GM23338 (cell line): ENCODE measurements around the gene NFKBIA. TPM values are rescaled to one million over a fixed set of nuclear protein-coding genes. Genes with fewer than 3 reads are reported as not detected.

ENCODE experiments used
- ATAC-seq: fragments of 200-7000 bp; cut with Tn5 transposase; 3 replicates; pipeline ENCODE4 v1.9.1; 2020
- DNase-seq: peaks from one replicate; pipeline ENCODE4 v3.0.0-alpha.2; 2015; ENCODE audit warnings: low spot score
- H2AFZ ChIP-seq: fragments of 200-600 bp; sonication (generic); 2 replicates; pipeline ENCODE4 v1.8.0; 2016; ENCODE audit warnings: antibody characterized with exemption, mild to moderate bottlenecking, moderate library complexity
- H3F3A ChIP-seq: fragments of 200-600 bp; sonication (generic); replicated peaks from 2 replicates; pipeline ENCODE4 v1.8.0; 2017; ENCODE audit warnings: antibody characterized with exemption, mixed run types, low read depth
- H3K27ac ChIP-seq: fragments of 200-600 bp; sonication (generic); 2 replicates; pipeline ENCODE4 v1.6.1; 2016; ENCODE audit warnings: low read depth
- H3K27me3 ChIP-seq: fragments of 200-600 bp; sonication (generic); 2 replicates; pipeline ENCODE4 v1.8.0; 2016; ENCODE audit warnings: mild to moderate bottlenecking, mixed run types, moderate library complexity; ENCODE audit not compliant: insufficient read depth
- H3K36me3 ChIP-seq: fragments of 200-600 bp; sonication (generic); 2 replicates; pipeline ENCODE4 v1.8.0; 2016; ENCODE audit warnings: mild to moderate bottlenecking; ENCODE audit not compliant: insufficient read depth
- H3K4me1 ChIP-seq: fragments of 200-600 bp; sonication (generic); 2 replicates; pipeline ENCODE4 v1.8.0; 2016; ENCODE audit warnings: mild to moderate bottlenecking, moderate library complexity; ENCODE audit not compliant: insufficient read depth
- H3K4me2 ChIP-seq: fragments of 200-600 bp; sonication (generic); 2 replicates; pipeline ENCODE4 v1.7.1; 2017; ENCODE audit warnings: mixed run types
- H3K4me3 ChIP-seq: fragments of 200-600 bp; sonication (generic); 2 replicates; pipeline ENCODE4 v1.6.1; 2016; ENCODE audit warnings: mixed run types
- H3K79me2 ChIP-seq: fragments of 200-600 bp; sonication (generic); replicated peaks from 2 replicates; pipeline ENCODE4 v1.8.0; 2017; ENCODE audit warnings: mild to moderate bottlenecking; ENCODE audit not compliant: insufficient read depth
- H3K9me2 ChIP-seq: fragments of 200-600 bp; sonication (generic); 2 replicates; pipeline ENCODE4 v1.8.0; 2017; ENCODE audit not compliant: insufficient read depth
- H4K20me1 ChIP-seq: fragments of 200-600 bp; sonication (generic); replicated peaks from 2 replicates; pipeline ENCODE4 v1.8.0; 2017; ENCODE audit warnings: mild to moderate bottlenecking; ENCODE audit not compliant: insufficient read depth
- H3K27ac Mint-ChIP-seq: 2 replicates; pipeline ENCODE4 v1.8.0; 2020; ENCODE audit warnings: inconsistent platforms, mild to moderate bottlenecking, moderate library complexity, mixed read lengths
- H3K27me3 Mint-ChIP-seq: 3 replicates; pipeline ENCODE4 v1.8.0; 2022; ENCODE audit warnings: low read depth, mild to moderate bottlenecking, moderate library complexity, mixed read lengths, inconsistent platforms; ENCODE audit not compliant: insufficient read depth, poor library complexity
- H3K36me3 Mint-ChIP-seq: 3 replicates; pipeline ENCODE4 v1.8.0; 2021; ENCODE audit warnings: low read depth, mild to moderate bottlenecking, inconsistent platforms, moderate library complexity, mixed read lengths
- H3K4me1 Mint-ChIP-seq: 3 replicates; pipeline ENCODE4 v1.8.0; 2020; ENCODE audit warnings: mild to moderate bottlenecking, inconsistent platforms, mixed read lengths
- H3K4me3 Mint-ChIP-seq: 3 replicates; pipeline ENCODE4 v1.8.0; 2021; ENCODE audit warnings: moderate library complexity, mild to moderate bottlenecking, inconsistent platforms, mixed read lengths
- H3K9me3 Mint-ChIP-seq: 3 replicates; pipeline ENCODE4 v1.8.0; 2020; ENCODE audit warnings: moderate library complexity, mild to moderate bottlenecking, inconsistent platforms, mixed read lengths
- CREB1 ChIP-seq: fragments of 250-450 bp; sonication (Bioruptor Pico); IDR thresholded peaks from 2 replicates; pipeline ENCODE4 v1.5.0; 2020; ENCODE audit warnings: low read depth, mild to moderate bottlenecking, moderate library complexity
- CTCF ChIP-seq, 2 experiments: fragments of 200-600 bp in 1 of 2; sonication (generic) in 1 of 2; conservative IDR thresholded peaks; 2 replicates each; pipeline versions ENCODE4 v1.5.1 to v1.6.1; 2016 to 2017; ENCODE audit warnings: antibody characterized with exemption in 2 of 2, low read depth in 2 of 2, mild to moderate bottlenecking in 2 of 2, moderate library complexity in 1 of 2
- ETS1 ChIP-seq: IDR thresholded peaks from 2 replicates; pipeline ENCODE4 v1.6.1; 2016; ENCODE audit warnings: antibody characterized with exemption
- EZH2 ChIP-seq: fragments of 200-600 bp; sonication (generic); IDR thresholded peaks from one replicate; pipeline ENCODE4 v1.8.0; 2017; ENCODE audit warnings: antibody characterized with exemption, mild to moderate bottlenecking, low read depth; ENCODE audit not compliant: unreplicated experiment
- EZH2phosphoT487 ChIP-seq: fragments of 200-600 bp; sonication (generic); IDR thresholded peaks from one replicate; pipeline ENCODE4 v1.8.1; 2018; ENCODE audit warnings: antibody characterized with exemption; ENCODE audit not compliant: unreplicated experiment
- JUNB ChIP-seq: IDR thresholded peaks from one replicate; pipeline ENCODE4 v1.6.1; 2016; ENCODE audit warnings: antibody characterized with exemption; ENCODE audit not compliant: unreplicated experiment
- NANOG ChIP-seq: IDR thresholded peaks from 2 replicates; pipeline ENCODE4 v1.6.1; 2016; ENCODE audit warnings: antibody characterized with exemption, borderline replicate concordance
- POLR2AphosphoS5 ChIP-seq: IDR thresholded peaks from 2 replicates; pipeline ENCODE4 v1.6.1; 2016; ENCODE audit warnings: antibody characterized with exemption, low read depth
- REST ChIP-seq: IDR thresholded peaks from one replicate; pipeline ENCODE4 v1.6.1; 2018; ENCODE audit warnings: antibody characterized with exemption; ENCODE audit not compliant: unreplicated experiment
- STAT1 ChIP-seq: IDR thresholded peaks from one replicate; pipeline ENCODE4 v1.6.1; 2016; ENCODE audit warnings: antibody characterized with exemption; ENCODE audit not compliant: unreplicated experiment
- ZNF114 ChIP-seq: fragments of 250-450 bp; sonication (Bioruptor Pico); IDR thresholded peaks from 2 replicates; pipeline ENCODE4 v1.5.0; 2020; ENCODE audit warnings: mild to moderate bottlenecking, moderate library complexity
- ZNF331 ChIP-seq: fragments of 250-450 bp; sonication (Bioruptor Pico); IDR thresholded peaks from 2 replicates; pipeline ENCODE4 v1.5.0; 2020; ENCODE audit warnings: low read depth, mild to moderate bottlenecking, moderate library complexity
- ZNF462 ChIP-seq: fragments of 250-450 bp; sonication (Bioruptor Pico); IDR thresholded peaks from 2 replicates; pipeline ENCODE4 v1.5.0; 2020; ENCODE audit warnings: mild to moderate bottlenecking, moderate library complexity
- polyA plus RNA-seq: library from polyadenylated mRNA; unstranded; fragments of >200 nt; fragmentation: Nextera tagmentation; extraction: Ambion mirVana; gene quantifications from 2 replicates; pipeline ENCODE4 v1.2.1, GENCODE V29; 2016
- total RNA-seq: library from RNA; depleted of rRNA; stranded (reverse); fragments of >200 nt; shearing (Covaris generic); gene quantifications from 2 replicates; pipeline ENCODE4 v1.2.3, GENCODE V29; 2014

NFKBIA gene
- total and polyA plus RNA-seq, 2 experiments from 2014 or later = 33.4 to 41.3 TPM

DNA sequence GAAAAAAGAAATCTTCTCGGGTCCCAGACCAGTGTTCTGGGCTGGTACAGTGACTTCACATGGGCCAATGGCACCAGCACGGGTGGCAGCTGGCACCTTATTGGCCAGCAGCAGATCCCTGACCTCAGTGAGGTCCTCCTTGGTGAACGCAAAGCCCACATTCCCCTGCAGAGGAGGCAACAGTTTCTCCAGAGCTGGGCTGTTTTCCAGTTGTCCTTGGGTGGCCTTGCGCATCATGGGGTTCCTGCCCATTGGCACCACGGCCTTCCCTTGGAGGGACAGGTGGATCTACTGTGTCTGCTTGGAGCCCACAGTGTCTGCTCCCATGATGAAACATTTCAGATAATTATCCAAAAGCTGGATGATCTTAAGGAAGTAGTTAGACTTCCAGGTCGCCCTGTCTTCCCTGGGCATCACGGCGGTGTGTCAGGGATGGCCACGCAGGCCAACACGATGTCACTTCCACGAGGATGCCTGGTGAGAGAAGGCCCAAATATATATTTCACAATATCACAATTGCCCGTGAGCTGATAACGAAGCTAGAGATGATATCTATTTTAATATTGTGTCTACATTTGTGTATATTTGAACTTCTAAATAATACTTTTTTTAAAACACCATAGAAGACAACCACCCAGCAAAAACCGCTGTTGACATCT lies 15.8 kb downstream of the NFKBIA start:
- Histone ChIP-seq H3K27me3 (no peaks in the 10 kb centered on the region), H2AFZ (no peak overlapping the region), H3K36me3 (no peaks in the 10 kb centered on the region), H3K4me2 (no peak overlapping the region), H3K4me1 (no peaks in the 10 kb centered on the region; the same call in 1 of the 2 replicates), H3K9me2 (no peaks in the 10 kb centered on the region), H4K20me1 (no peaks in the 10 kb centered on the region), H3K27ac (no peak overlapping the region), H3K4me3 (no peak overlapping the region), H3K79me2 (no peaks in the 10 kb centered on the region), H3F3A (no peaks in the 10 kb centered on the region)
- peaks cover 9% of the 10 kb centered on the region for H3K4me1 Mint-ChIP-seq
- H3K27me3 Mint-ChIP-seq = peaks cover 18% of the 10 kb centered on the region
- DNase-seq = no peak
- H3K4me3 Mint-ChIP-seq = no peak overlapping the region
- H3K27ac Mint-ChIP-seq = no peak overlapping the region
- ATAC-seq = no peak
- no peaks in the 10 kb centered on the region for H3K36me3 Mint-ChIP-seq
- no peaks in the 10 kb centered on the region for H3K9me3 Mint-ChIP-seq
- TF ChIP-seq CREB1 (CRISPR knock-in tag) = no peak
- no peak for TF ChIP-seq REST
- no peak for TF ChIP-seq JUNB
- TF ChIP-seq STAT1 = no peak
- TF ChIP-seq ETS1 = no peak
- TF ChIP-seq CTCF (conservative IDR thresholded peaks at IDR 0.05; ENCODE audit: low read depth in 2 of 2) = no peak
- no peak for TF ChIP-seq ZNF114 (CRISPR knock-in tag)
- no peak for TF ChIP-seq NANOG
- no peak for TF ChIP-seq ZNF331 (CRISPR knock-in tag)
- TF ChIP-seq EZH2 = no peak
- TF ChIP-seq ZNF462 (CRISPR knock-in tag) = no peak
- no peak for TF ChIP-seq POLR2AphosphoS5
- no peak for TF ChIP-seq EZH2phosphoT487
